Measurements from ENCODE around the gene SDK1. TPM values are rescaled to one million over a fixed set of nuclear protein-coding genes. Genes with fewer than 3 reads are reported as not detected.

The SDK1 gene
- total RNA-seq, 3 donors from 2014 or later (not counting 1 experiment from before 2014, with no cell fraction given) = 0.05 to 0.11 TPM; not detected in 1

- ATAC-seq = no peak
These were observed 196.7 kb downstream of the SDK1 start for GRCh38 chr7:3497796-3498195.

GRCh38 chr7:3501671-3502070, 200.6 kb downstream of the SDK1 start:
- ATAC-seq = no peak
- no peak overlapping the region for H3K27ac ChIP-seq (ENCODE audit: low read length)
- H3K4me1 Mint-ChIP-seq = no peaks in the 10 kb centered on the region
- H3K36me3 Mint-ChIP-seq = peaks cover 2% of the 10 kb centered on the region
- no peak for TF ChIP-seq CTCF (IDR thresholded peaks at IDR 0.05)
- H3K4me1 ChIP-seq (ENCODE audit: control insufficient read depth, insufficient read depth, low read length) = no peaks in the 10 kb centered on the region
- H3K4me3 Mint-ChIP-seq = no peak overlapping the region
- H3K9me3 ChIP-seq (ENCODE audit: control insufficient read depth, insufficient read depth, low read length) = peaks cover 2% of the 10 kb centered on the region
- no peak for DNase-seq
- intact Hi-C loops (cut with micrococcal nuclease) = no loop called here
- H3K27me3 Mint-ChIP-seq (ENCODE audit: low read depth in 2 of 2) = peaks cover 7 to 39% of the 10 kb centered on the region in 2 donors
- H3K4me3 ChIP-seq (ENCODE audit: low read length) = no peak overlapping the region
- peaks cover 2 to 17% of the 10 kb centered on the region in 2 donors for H3K9me3 Mint-ChIP-seq
- H3K27me3 ChIP-seq (ENCODE audit: control insufficient read depth, insufficient read depth, low read length) = peaks cover 3% of the 10 kb centered on the region
- H3K36me3 ChIP-seq (ENCODE audit: control insufficient read depth, insufficient read depth, low read length) = no peaks in the 10 kb centered on the region
- no peak overlapping the region for H3K27ac Mint-ChIP-seq

More at GRCh38 chr7:3497796-3498195, 196.7 kb downstream of the SDK1 start:
- WGBS (ENCODE audit: insufficient coverage) = 95% methylated on average over 2 of the region's 2 CpGs
- no peak for TF ChIP-seq CTCF (IDR thresholded peaks at IDR 0.05)
- H3K36me3 ChIP-seq (ENCODE audit: control insufficient read depth, insufficient read depth, low read length) = no peaks in the 10 kb centered on the region
- Mint-ChIP-seq H3K27me3 (ENCODE audit: low read depth in 2 of 2) (peaks cover 7 to 44% of the 10 kb centered on the region in 2 donors), H3K27ac (no peak overlapping the region), H3K4me1 (no peaks in the 10 kb centered on the region), H3K9me3 (peaks cover 2 to 11% of the 10 kb centered on the region in 2 donors), H3K4me3 (no peak overlapping the region), H3K36me3 (no peaks in the 10 kb centered on the region)
- no peaks in the 10 kb centered on the region for H3K4me1 ChIP-seq (ENCODE audit: control insufficient read depth, insufficient read depth, low read length)
- H3K27ac ChIP-seq (ENCODE audit: low read length) = no peak overlapping the region
- intact Hi-C loops (cut with micrococcal nuclease) = no loop called here
- DNase-seq = no peak
- peaks cover 2% of the 10 kb centered on the region for H3K9me3 ChIP-seq (ENCODE audit: control insufficient read depth, insufficient read depth, low read length)
- H3K27me3 ChIP-seq (ENCODE audit: control insufficient read depth, insufficient read depth, low read length) = peaks cover 3% of the 10 kb centered on the region
- H3K4me3 ChIP-seq (ENCODE audit: low read length) = no peak overlapping the region

GRCh38 chr7:3504384-3504783, 203.3 kb downstream of the SDK1 start:
- TF ChIP-seq CTCF (IDR thresholded peaks at IDR 0.05) = no peak
- H3K36me3 Mint-ChIP-seq = peaks cover 9% of the 10 kb centered on the region
- no CpG with 5 or more reads among the region's 1 CpG for WGBS (ENCODE audit: insufficient coverage)

More at GRCh38 chr7:3504384-3504783, 203.3 kb downstream of the SDK1 start:
- H3K4me1 ChIP-seq (ENCODE audit: control insufficient read depth, insufficient read depth, low read length) = no peaks in the 10 kb centered on the region
- peaks cover 8 to 16% of the 10 kb centered on the region in 2 donors for H3K9me3 Mint-ChIP-seq
- no peaks in the 10 kb centered on the region for H3K36me3 ChIP-seq (ENCODE audit: control insufficient read depth, insufficient read depth, low read length)
- H3K27me3 ChIP-seq (ENCODE audit: control insufficient read depth, insufficient read depth, low read length) = peaks cover 3% of the 10 kb centered on the region
- H3K4me3 ChIP-seq (ENCODE audit: low read length) = no peak overlapping the region
- H3K27ac ChIP-seq (ENCODE audit: low read length) = no peak overlapping the region
- peaks cover 10 to 35% of the 10 kb centered on the region in 2 donors for H3K27me3 Mint-ChIP-seq (ENCODE audit: low read depth in 2 of 2)
- intact Hi-C loops (cut with micrococcal nuclease) = no loop called here
- no peak overlapping the region for H3K27ac Mint-ChIP-seq
- peaks cover 2% of the 10 kb centered on the region for H3K9me3 ChIP-seq (ENCODE audit: control insufficient read depth, insufficient read depth, low read length)
- no peaks in the 10 kb centered on the region for H3K4me1 Mint-ChIP-seq
- ATAC-seq (no peak), DNase-seq (no peak)
- H3K4me3 Mint-ChIP-seq = no peak overlapping the region
